Activated T-helper 2 cell treated with anti-CD3 and anti-CD28 coated beads, Interferon-gamma antibody, Interleukin-2, Interleukin-4, amounts not matched to agents 10 μg/mL and 5 μg/mL and 100 μg/mL, durations not matched to agents 14 hours and 24 hours and 36 hours (primary cell): ENCODE measurements around the gene DNMT1. TPM values are rescaled to one million over a fixed set of nuclear protein-coding genes. Genes with fewer than 3 reads are reported as not detected.
A peak's percentile ranks its signal among the peaks of the same experiment; 100 is the strongest.

Experiments used
- DNase-seq: peaks from one replicate; pipeline ENCODE4 v3.0.0; 2021; ENCODE audit warnings: low spot score
- H3K27ac Mint-ChIP-seq: one replicate; pipeline ENCODE4 v1.8.0; 2021; ENCODE audit warnings: mixed read lengths
- H3K27me3 Mint-ChIP-seq: one replicate; pipeline ENCODE4 v1.8.0; 2021; ENCODE audit warnings: low read depth, mixed read lengths
- H3K36me3 Mint-ChIP-seq: one replicate; pipeline ENCODE4 v1.8.0; 2021; ENCODE audit warnings: low read depth, mixed read lengths
- H3K4me1 Mint-ChIP-seq: one replicate; pipeline ENCODE4 v1.8.0; 2021; ENCODE audit warnings: low read depth, mixed read lengths
- H3K4me3 Mint-ChIP-seq: one replicate; pipeline ENCODE4 v1.8.0; 2021; ENCODE audit warnings: low read depth, mild to moderate bottlenecking, moderate library complexity, mixed read lengths
- H3K9me3 Mint-ChIP-seq: one replicate; pipeline ENCODE4 v1.8.0; 2021; ENCODE audit warnings: mixed read lengths
- intact Hi-C: fragments of 100-400 bp; cut with micrococcal nuclease; formaldehyde crosslinking; loops from one replicate; pipeline ENCODE4 v1.15.1; 2023
- total RNA-seq: library from RNA; stranded (reverse); gene quantifications from 2 replicates; pipeline ENCODE4 v1.2.3, GENCODE V29; 2022

DNMT1 gene
- total RNA-seq, 1 donor from 2014 or later = 367 TPM

DNA sequence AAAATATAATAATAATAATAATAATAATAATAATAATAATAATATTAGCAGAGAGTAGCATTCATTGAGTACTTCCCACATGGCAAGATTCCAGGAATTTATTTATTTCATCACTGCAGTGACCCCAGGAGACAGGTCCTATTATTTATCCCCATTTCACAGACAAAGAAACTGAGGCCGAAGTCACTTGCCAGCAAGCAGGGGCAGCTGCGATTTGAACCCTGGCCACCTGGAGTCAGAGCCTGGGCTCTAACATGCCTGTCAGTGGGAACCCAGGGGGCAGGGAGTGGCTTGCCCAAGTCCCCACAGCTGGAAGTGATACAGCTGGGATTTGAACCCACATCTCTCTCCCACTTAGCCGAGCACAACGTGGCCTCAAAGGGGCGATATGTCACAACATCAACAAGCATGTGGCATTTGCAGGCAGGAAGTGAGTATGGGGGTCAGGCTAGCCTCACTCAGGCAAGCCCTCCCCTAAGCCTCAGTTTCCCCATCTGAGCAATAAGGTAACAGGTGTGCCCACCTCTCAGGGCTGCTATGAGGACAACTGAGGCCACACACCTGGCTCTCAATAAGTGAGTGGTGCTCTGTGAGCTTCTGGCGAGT, 105.7 kb downstream of the DNMT1 start:
- Mint-ChIP-seq H3K4me3 (no peak overlapping the region), H3K36me3 (peaks cover 53% of the 10 kb centered on the region), H3K27ac (no peak overlapping the region), H3K27me3 (no peaks in the 10 kb centered on the region), H3K4me1 (peaks cover 11% of the 10 kb centered on the region), H3K9me3 (no peaks in the 10 kb centered on the region)
- no peak for DNase-seq
- intact Hi-C loops = no loop called here

DNA sequence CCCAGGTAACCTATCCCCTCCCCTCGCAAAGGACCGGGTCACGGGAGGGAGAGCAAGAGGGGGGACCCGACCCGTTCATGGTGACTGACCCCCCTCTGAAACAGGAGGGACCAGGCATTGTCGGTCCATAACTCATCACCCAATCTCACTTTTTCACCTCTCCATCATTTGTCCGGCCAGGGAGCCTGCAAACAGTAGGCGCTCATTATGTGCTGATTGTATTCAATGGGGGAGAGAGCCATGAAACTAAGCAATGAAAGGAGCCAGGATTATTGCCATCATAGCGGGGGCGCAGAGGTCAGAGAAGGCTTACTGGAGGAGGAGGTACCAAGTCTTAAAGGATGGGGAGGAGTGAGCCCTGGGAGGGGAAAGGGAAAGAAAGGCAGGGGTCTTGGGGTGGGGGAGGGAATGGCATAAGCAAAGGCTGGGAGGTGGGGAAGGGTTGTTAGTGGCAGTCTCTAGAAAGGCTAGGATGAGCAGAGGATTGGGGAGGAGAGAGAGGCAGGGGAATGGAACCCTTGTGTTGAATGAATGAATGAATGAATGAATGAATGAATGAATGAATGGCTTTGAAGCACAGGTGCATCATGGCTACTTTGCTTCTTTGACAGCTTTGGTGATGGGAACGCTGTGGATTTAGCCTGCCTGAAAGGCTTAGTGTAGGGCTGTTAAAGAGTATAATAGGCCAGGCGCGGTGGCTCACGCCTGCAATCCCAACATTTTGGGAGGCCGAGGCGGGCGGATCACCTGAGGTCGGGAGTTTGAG, 107.3 kb downstream of the DNMT1 start:
- Mint-ChIP-seq H3K27ac (peak overlapping the region; percentile 29), H3K36me3 (peaks cover 39% of the 10 kb centered on the region), H3K9me3 (no peaks in the 10 kb centered on the region), H3K27me3 (no peaks in the 10 kb centered on the region), H3K4me1 (peaks cover 11% of the 10 kb centered on the region), H3K4me3 (peak overlapping the region; percentile 81)
- DNase-seq = no peak
- intact Hi-C loops = no loop called here

DNA sequence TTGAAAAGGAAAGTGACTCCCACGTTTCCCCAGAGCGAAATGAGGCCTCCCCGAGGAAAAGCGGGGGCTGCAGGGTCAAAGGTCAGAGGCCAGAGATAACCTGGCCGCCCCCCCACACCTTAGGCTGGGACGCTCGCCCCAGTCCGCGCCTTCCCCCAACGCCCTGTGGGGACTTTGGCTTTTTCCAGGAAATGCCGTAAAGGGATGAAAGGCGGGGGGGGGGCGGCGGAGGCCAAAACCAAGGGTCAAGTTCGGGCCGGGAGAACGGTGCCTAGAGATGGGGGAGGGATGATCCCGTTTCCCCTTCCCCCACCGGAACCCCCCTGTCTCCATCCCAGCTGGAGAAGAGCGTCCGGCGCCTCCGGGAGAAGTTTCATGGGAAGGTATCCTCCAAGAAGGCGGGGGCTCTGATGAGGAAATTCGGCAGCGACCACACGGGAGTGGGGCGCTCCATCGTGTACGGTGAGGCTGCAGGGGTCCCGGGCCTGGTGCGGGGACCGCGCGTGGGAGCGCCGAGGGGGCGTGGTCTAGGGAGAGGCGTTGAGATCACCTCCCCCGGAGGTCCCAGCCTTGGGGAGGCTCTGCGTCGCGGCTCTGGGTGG, 108.1 kb downstream of the DNMT1 start:
- Mint-ChIP-seq H3K36me3 (peaks cover 31% of the 10 kb centered on the region), H3K27ac (peak overlapping the region; percentile 58), H3K4me3 (peak overlapping the region; percentile 81), H3K27me3 (no peaks in the 10 kb centered on the region), H3K9me3 (no peaks in the 10 kb centered on the region), H3K4me1 (peaks cover 11% of the 10 kb centered on the region)
- DNase-seq = no peak
- intact Hi-C loops = no loop called here

DNA sequence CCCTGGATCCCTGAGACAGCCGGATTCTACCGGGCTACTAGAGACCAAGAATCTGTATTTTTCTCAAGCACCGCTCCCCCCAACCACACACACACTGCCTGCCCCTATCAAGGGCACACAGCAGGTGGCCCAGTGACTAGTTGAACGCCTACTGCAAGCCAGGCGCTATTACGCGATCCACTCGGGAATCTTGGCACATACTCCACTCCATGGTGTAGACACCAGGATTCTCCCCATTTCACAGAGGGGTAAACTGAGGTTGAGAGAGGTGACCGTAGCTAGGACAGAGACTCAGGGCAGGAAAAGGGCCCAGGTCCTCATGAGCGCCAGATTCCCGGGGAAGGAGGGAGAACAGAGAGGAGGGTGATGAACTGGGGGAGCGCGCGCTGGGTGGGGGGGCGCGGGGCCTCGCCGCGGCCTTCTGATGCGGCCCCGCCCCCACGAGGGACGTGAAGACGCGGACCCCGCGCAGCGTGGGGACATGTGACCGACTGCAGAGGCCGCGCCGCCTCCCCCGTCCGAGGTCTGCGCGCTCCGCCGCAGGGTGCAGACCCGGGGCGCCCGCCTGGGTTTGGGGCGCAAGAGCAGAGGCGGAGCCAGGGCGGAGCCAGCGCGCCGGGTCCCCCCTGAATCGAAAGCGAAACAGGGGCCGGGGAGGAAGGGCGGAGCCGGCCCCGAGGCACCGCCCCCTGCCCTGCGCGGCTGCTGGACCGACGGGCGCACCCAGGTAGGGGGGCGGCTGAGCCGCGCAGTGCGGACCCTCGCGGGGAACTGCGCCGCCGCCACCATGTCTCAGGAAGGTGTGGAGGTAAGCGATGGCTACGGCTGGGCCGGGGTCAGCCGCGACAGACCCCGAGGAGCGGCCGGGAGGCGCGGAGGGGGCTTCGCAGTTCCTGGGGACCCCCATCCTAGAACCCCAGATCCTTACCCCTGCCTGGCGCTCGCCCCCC, 108.8 kb downstream of the DNMT1 start, which contains the start of gene SHFL:
Gene SHFL (plus strand): TSS at position 677 of the 950 bp plus-strand sequence. CDS start 111 bp downstream, at position 788.
- no peaks in the 10 kb centered on the region for H3K9me3 Mint-ChIP-seq
- intact Hi-C loops = no loop called here
- H3K4me3 Mint-ChIP-seq = peak within 1 kb of the TSS; percentile 81
- no peaks in the 10 kb centered on the region for H3K27me3 Mint-ChIP-seq
- peak within 1 kb of the TSS; percentile 58 for H3K27ac Mint-ChIP-seq
- peaks cover 26% of the 10 kb centered on the region for H3K36me3 Mint-ChIP-seq
- DNase-seq = peak; percentile 85
- H3K4me1 Mint-ChIP-seq = peaks cover 11% of the 10 kb centered on the region

GRCh38 chr19:10084803-10085202, 110.0 kb downstream of the DNMT1 start:
- no peak overlapping the region for H3K27ac Mint-ChIP-seq
- peak overlapping the region; percentile 81 for H3K4me3 Mint-ChIP-seq
- H3K27me3 Mint-ChIP-seq = no peaks in the 10 kb centered on the region
- peaks cover 10% of the 10 kb centered on the region for H3K4me1 Mint-ChIP-seq
- intact Hi-C loops = no loop called here
- no peaks in the 10 kb centered on the region for H3K9me3 Mint-ChIP-seq
- DNase-seq = no peak
- H3K36me3 Mint-ChIP-seq = peaks cover 20% of the 10 kb centered on the region

DNA sequence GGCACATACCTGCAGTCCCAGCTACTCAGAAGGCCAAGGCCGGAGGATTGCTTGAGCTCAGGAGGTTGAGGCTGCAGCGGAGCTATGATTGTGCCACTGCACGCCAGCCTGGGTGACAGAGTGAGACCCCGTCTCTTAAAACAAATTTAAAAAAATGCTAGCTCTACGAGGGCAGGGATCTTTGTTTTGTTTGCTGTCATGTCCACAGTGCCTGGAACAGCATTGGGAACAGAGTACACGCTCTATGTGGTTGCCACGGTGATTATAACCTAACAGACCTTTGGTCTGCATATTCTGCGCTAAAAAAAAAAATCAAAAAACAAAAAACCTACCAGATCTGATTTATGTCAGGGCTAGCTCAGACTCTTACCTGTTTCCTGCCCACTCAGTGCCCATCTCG, 110.8 kb downstream of the DNMT1 start:
- H3K9me3 Mint-ChIP-seq = no peaks in the 10 kb centered on the region
- no peak overlapping the region for H3K4me3 Mint-ChIP-seq
- no peak for DNase-seq
- H3K4me1 Mint-ChIP-seq = peaks cover 10% of the 10 kb centered on the region
- no peak overlapping the region for H3K27ac Mint-ChIP-seq
- H3K27me3 Mint-ChIP-seq = no peaks in the 10 kb centered on the region
- H3K36me3 Mint-ChIP-seq = peaks cover 11% of the 10 kb centered on the region
- intact Hi-C loops = no loop called here

Other genes starting within 250 kb of the DNMT1 start
- 0.80 and 0.87 TPM in 2 replicates for gene COL5A3, start 184.4 kb downstream of the DNMT1 start, total RNA-seq
- not detected in 2 replicates for gene RDH8, start 181.5 kb downstream of the DNMT1 start, total RNA-seq
- 56.1 and 56.2 TPM in 2 replicates for gene SHFL, start 108.6 kb downstream of the DNMT1 start, total RNA-seq
- 7.7 and 8.0 TPM in 2 replicates for gene ANGPTL6, start 92.3 kb downstream of the DNMT1 start, total RNA-seq
- 160 and 162 TPM in 2 replicates for gene PPAN, start 88.6 kb downstream of the DNMT1 start, total RNA-seq
- gene P2RY11, start 83.3 kb downstream of the DNMT1 start, total RNA-seq = 41.8 and 46.5 TPM in 2 replicates
- 303 and 306 TPM in 2 replicates for gene EIF3G, start 75.1 kb downstream of the DNMT1 start, total RNA-seq
- 10.1 and 10.8 TPM in 2 replicates for gene S1PR2, start 36.4 kb upstream of the DNMT1 start, total RNA-seq
- gene MRPL4, start 57.3 kb upstream of the DNMT1 start, total RNA-seq = 133 and 135 TPM in 2 replicates
- gene ICAM1, start 76.2 kb upstream of the DNMT1 start, total RNA-seq = 75.3 and 75.7 TPM in 2 replicates
- 1.4 and 1.6 TPM in 2 replicates for gene ICAM4, start 92.0 kb upstream of the DNMT1 start, total RNA-seq
- gene ICAM5, start 95.0 kb upstream of the DNMT1 start, total RNA-seq = 2.6 and 3.5 TPM in 2 replicates
- gene ZGLP1, start 114.9 kb upstream of the DNMT1 start, total RNA-seq = 3.2 and 3.5 TPM in 2 replicates
- 16.8 and 18.0 TPM in 2 replicates for gene FDX2, start 121.1 kb upstream of the DNMT1 start, total RNA-seq
- 90.3 and 91.1 TPM in 2 replicates for gene RAVER1, start 138.6 kb upstream of the DNMT1 start, total RNA-seq
- gene ICAM3, start 144.7 kb upstream of the DNMT1 start, total RNA-seq = 115 and 116 TPM in 2 replicates
- 250 TPM in 2 replicates for gene TYK2, start 185.6 kb upstream of the DNMT1 start, total RNA-seq
- gene CDC37, start 208.6 kb upstream of the DNMT1 start, total RNA-seq = 285 and 300 TPM in 2 replicates
- 105 TPM in 2 replicates for gene PDE4A, start 225.6 kb upstream of the DNMT1 start, total RNA-seq